Neural progenitor cell (in vitro differentiated cells): Measurements from ENCODE around the gene FAM174C.

Experiments used
- EZH2 ChIP-seq: fragments of 200-600 bp; sonication (generic); IDR thresholded peaks from 2 replicates; pipeline ENCODE4 v1.6.1; 2017; ENCODE audit warnings: antibody characterized with exemption, mild to moderate bottlenecking, moderate library complexity
- EZH2phosphoT487 ChIP-seq: fragments of 200-600 bp; sonication (generic); IDR thresholded peaks from 2 replicates; pipeline ENCODE4 v1.6.1; 2017; ENCODE audit warnings: antibody characterized with exemption
- TF ChIP-seq, protein P1 (sequence below): fragments of 200-600 bp; sonication (generic); IDR thresholded peaks from 2 replicates; pipeline ENCODE4 v1.5.1; 2017; ENCODE audit warnings: antibody characterized with exemption, mild to moderate bottlenecking

DNA sequence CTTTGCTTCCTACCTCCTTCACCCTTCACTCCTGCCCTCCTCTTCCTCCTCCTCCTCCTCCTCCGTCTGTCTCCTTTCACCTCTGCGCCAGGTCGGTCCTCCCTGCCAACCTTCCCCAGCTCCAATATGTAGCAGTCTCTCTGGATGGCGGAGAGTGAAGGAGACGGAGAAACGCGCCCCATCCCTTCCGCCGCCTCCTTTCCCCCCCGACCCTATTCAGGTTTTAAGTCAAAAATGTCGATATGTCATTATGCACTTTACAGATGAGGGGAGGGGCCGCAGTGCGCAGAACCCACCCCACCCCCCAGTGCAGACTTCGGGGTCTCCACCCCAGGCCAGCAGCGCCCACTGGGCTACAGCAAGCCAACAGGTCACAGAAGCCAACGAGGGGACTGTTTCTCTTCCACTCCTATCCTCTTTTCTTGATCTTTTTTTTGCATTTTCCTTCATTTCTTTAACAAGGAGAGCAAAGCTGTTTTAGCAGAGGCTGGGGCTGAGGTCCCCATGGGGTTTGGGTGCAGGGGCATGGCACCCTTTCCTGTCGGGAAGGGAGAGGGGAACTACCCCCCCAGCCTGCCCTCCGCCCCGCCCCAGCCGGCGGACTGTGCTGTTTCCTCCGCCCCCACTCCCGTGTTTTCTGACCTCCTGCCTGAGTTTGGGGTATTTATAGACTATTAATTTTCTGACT is 17.7 kb upstream of the FAM174C start:
- TF ChIP-seq, protein P1, sequence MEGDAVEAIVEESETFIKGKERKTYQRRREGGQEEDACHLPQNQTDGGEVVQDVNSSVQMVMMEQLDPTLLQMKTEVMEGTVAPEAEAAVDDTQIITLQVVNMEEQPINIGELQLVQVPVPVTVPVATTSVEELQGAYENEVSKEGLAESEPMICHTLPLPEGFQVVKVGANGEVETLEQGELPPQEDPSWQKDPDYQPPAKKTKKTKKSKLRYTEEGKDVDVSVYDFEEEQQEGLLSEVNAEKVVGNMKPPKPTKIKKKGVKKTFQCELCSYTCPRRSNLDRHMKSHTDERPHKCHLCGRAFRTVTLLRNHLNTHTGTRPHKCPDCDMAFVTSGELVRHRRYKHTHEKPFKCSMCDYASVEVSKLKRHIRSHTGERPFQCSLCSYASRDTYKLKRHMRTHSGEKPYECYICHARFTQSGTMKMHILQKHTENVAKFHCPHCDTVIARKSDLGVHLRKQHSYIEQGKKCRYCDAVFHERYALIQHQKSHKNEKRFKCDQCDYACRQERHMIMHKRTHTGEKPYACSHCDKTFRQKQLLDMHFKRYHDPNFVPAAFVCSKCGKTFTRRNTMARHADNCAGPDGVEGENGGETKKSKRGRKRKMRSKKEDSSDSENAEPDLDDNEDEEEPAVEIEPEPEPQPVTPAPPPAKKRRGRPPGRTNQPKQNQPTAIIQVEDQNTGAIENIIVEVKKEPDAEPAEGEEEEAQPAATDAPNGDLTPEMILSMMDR = no peak
- no peak for TF ChIP-seq EZH2phosphoT487
- TF ChIP-seq EZH2 = no peak
